Uterus (tissue), 4 donors: ENCODE measurements around the gene MIEF1. TPM values are rescaled to one million over a fixed set of nuclear protein-coding genes. Genes with fewer than 3 reads are reported as not detected.

ENCODE experiments used
- DNase-seq, 2 donors: peaks; one replicate each; pipeline ENCODE4 v3.0.0-alpha.2; 2019 to 2020
- H3K27ac ChIP-seq, 2 donors: fragments of 200-600 bp; sonication (generic); 1 replicate in 1 of 2; 2 replicates in 1 of 2; pipeline ENCODE4 v1.5.1; 2016 to 2018
- H3K27me3 ChIP-seq, 2 donors: fragments of 200-600 bp; sonication (generic); one replicate each; pipeline ENCODE4 v1.5.1; 2018 to 2019; ENCODE audit warnings: control low read depth in 1 of 2
- H3K36me3 ChIP-seq, 2 donors: fragments of 200-600 bp; sonication (generic); one replicate each; pipeline ENCODE4 v1.5.1; 2019; ENCODE audit warnings: control low read depth in 1 of 2
- H3K4me1 ChIP-seq, 2 donors: fragments of 200-600 bp; sonication (generic); one replicate each; pipeline ENCODE4 v1.5.1; 2018 to 2019; ENCODE audit warnings: control low read depth in 1 of 2
- H3K4me3 ChIP-seq, 2 donors: fragments of 200-600 bp; sonication (generic); 1 replicate in 1 of 2; 2 replicates in 1 of 2; pipeline ENCODE4 v1.5.1; 2018 to 2019; ENCODE audit warnings: mild to moderate bottlenecking in 1 of 2
- H3K9me3 ChIP-seq, 2 donors: fragments of 200-600 bp; sonication (generic); one replicate each; pipeline ENCODE4 v1.5.1; 2019; ENCODE audit warnings: control low read depth in 1 of 2
- POLR2A ChIP-seq, 2 donors: fragments of 450-650 bp; IDR thresholded peaks; one replicate each; pipeline ENCODE4 v1.6.1; 2016; ENCODE audit warnings: antibody characterized with exemption in 2 of 2, mild to moderate bottlenecking in 1 of 2, moderate library complexity in 1 of 2
- intact Hi-C: fragments of 100-400 bp; cut with DNase I; formaldehyde crosslinking; loops from one replicate; pipeline ENCODE4 v1.15.1; 2023; ENCODE audit warnings: low total_unique reads
- total RNA-seq, 4 donors: library from RNA; depleted of rRNA in 3 of 4; stranded (reverse); fragments of >200 nt in 3 of 4; gene quantifications; one replicate each; pipeline versions ENCODE4 v1.1.0 to v1.2.4, GENCODE V29; 2014 to 2023
- TF ChIP-seq, protein P1 (sequence below), 4 experiments: fragments of 200-600 bp in 2 of 4; fragments of 450-650 bp in 2 of 4; sonication (generic) in 2 of 4; IDR thresholded peaks; one replicate each; pipeline ENCODE4 v1.5.1; 2016 to 2019; ENCODE audit warnings: antibody characterized with exemption in 4 of 4, mild to moderate bottlenecking in 2 of 4, moderate library complexity in 1 of 4
- donor health status: DM: yes; HTN: yes; CAD: no.

Gene MIEF1
- total RNA-seq, 4 donors from 2014 or later, result 6.9 to 23.3 (median 20.6) TPM

DNA sequence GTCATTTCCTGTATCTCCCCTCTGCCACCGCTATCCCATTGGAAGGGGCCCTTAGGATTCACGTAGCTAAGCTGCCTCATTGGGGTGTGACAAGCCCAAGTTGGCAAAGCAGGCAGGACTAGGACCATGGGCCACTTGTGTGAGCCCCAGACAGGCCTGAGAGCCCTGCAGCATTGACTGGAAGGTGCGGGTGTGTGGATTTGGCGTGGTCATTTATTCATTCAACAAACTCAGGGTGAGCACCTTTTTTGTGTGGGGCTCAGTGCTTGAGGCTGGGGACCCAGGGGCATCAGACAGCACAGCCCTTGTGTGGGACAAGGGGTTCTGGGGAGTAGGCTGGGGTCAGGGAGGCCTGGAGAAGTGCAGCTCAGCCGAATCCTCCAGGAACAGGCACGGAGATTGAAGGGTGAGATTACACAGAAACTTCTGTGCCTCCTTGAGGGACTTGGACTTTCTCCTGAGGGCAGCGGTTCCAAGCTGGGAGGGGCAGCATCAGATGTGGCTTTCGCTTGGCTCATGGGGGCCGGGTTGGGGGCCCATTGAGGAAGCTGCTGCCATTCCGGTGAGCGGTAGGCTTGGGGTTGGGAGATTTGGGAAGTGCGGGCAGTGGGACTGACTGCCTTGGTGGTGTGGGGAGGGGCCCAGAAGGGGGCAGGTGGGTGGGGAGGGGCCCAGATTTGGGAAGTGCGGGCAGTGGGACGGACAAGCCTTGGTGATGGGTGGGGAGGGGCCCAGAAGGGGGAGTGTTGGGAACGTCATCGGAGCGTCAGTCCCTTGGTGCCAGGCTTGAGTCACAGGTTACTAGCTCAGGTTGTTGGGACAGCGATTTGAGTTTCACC is 33.4 kb upstream of the MIEF1 start:
- H3K36me3 ChIP-seq, result no peaks in the 10 kb centered on the region
- H3K27ac ChIP-seq, result no peak overlapping the region
- no peak for DNase-seq
- TF ChIP-seq, protein P1, sequence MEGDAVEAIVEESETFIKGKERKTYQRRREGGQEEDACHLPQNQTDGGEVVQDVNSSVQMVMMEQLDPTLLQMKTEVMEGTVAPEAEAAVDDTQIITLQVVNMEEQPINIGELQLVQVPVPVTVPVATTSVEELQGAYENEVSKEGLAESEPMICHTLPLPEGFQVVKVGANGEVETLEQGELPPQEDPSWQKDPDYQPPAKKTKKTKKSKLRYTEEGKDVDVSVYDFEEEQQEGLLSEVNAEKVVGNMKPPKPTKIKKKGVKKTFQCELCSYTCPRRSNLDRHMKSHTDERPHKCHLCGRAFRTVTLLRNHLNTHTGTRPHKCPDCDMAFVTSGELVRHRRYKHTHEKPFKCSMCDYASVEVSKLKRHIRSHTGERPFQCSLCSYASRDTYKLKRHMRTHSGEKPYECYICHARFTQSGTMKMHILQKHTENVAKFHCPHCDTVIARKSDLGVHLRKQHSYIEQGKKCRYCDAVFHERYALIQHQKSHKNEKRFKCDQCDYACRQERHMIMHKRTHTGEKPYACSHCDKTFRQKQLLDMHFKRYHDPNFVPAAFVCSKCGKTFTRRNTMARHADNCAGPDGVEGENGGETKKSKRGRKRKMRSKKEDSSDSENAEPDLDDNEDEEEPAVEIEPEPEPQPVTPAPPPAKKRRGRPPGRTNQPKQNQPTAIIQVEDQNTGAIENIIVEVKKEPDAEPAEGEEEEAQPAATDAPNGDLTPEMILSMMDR (IDR thresholded peaks at IDR 0.05), result no peak
- no peak for TF ChIP-seq POLR2A (IDR thresholded peaks at IDR 0.05)
- H3K4me3 ChIP-seq, result no peak overlapping the region
- no peaks in the 10 kb centered on the region for H3K4me1 ChIP-seq
- no peaks in the 10 kb centered on the region for H3K27me3 ChIP-seq
- intact Hi-C loops, result no loop called here
- no peaks in the 10 kb centered on the region for H3K9me3 ChIP-seq

DNA sequence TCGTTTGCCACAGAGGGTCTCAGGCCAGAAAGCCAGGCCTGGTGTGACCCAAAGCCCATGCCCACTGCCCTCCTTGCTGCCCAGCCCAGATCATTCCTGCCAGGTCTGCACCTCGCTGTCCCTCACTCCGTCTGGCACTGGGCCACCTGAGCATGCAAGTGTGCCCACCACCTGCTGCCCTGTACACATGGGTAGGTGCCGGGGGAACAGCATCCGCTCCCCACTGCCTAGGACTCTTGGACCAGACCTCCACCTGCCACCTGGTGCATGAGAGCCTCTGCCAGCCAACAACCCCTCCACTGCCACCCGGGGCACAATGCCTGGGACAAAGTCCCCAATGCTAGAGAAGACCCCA is 32.8 kb upstream of the MIEF1 start:
- H3K27ac ChIP-seq, result no peak overlapping the region
- intact Hi-C loops, result no loop called here

DNA sequence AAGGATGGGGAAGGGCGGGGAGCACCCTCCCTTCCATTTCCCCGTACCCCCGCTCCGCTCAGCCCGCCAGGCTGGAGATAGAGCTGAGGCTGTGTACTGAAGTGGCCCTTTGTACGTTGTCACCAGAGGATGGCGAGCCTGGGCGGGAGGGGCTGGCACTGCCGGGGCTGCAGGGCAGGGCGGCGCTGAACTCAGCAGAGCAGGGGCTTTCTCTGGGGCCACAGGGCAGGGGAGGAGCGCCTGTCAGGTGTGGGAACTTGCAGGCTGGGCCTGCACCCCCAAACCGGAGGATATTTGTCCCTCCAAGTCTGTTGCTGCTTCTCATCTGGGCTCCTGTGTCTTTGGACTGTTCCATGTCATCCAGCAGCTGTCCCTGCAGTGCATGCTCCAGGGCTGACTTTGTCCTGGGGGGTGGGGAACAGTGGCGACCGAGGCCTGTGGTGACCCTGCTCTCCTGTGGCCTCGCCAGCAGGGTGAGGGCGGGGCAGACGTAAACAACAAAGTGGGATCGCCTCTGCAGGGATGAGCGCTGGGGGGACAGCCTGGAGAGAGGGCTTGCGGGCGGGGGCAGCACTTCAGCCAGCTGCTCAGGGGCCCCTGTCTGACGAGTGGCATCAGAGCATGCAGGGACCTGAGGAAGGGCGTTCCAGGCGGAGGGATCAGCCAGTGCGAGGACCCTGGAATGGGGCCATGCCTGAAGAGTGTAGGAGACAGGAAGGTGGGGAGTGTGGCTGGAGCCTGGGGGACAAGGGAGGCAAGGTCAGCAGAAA is 32.2 kb upstream of the MIEF1 start:
- TF ChIP-seq POLR2A (IDR thresholded peaks at IDR 0.05), result no peak
- TF ChIP-seq, protein P1 (IDR thresholded peaks at IDR 0.05), result no peak
- no peaks in the 10 kb centered on the region for H3K4me1 ChIP-seq

More for the DNA sequence above, 32.8 kb upstream of the MIEF1 start:
- TF ChIP-seq, protein P1 (IDR thresholded peaks at IDR 0.05), result no peak
- no peak for TF ChIP-seq POLR2A (IDR thresholded peaks at IDR 0.05)
- H3K4me1 ChIP-seq, result no peaks in the 10 kb centered on the region
- no peaks in the 10 kb centered on the region for H3K27me3 ChIP-seq
- H3K4me3 ChIP-seq, result no peak overlapping the region
- DNase-seq, result no peak
- no peaks in the 10 kb centered on the region for H3K36me3 ChIP-seq
- H3K9me3 ChIP-seq, result no peaks in the 10 kb centered on the region

DNA sequence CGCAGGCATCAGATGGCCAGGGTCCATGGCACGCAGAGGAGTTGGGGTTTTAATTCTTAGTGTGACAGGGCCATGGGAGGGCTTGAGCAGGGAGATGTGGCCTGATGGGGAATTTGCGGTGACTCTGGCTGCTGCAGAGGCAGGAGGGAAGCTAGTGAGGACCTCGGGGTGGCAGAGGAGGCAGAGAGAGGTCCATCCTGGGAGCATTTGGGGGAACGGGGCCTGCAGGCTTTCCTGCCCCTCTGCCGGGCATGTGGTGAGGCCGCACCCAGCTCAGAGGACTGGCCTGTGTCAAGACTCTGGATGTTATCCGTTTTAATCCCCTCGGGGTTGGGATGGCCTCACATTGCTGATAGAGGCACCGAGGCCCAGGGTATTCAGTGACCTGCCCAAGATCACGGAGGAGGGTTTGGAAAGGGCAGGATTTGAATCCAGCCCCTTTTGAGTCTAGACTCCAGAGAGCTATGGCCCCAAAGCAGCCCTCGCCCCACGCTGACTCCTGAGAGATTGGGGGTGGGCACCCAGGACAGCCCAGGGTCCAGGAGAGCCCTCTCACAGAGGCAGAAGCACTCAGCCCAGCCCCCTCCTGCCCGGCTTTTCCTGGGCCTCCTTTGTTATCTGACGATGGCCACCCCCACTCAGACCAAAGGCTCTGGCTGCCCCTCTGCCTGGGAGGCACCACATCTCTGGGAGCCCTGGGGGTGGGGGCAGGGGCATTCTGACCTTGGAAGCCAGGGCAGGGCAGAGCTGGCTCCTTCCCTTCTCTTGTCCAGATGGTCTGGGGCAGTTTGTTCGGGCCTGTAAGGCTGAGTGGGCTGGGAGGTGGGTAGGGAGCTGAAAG is 31.4 kb upstream of the MIEF1 start:
- no peaks in the 10 kb centered on the region for H3K9me3 ChIP-seq
- no peaks in the 10 kb centered on the region for H3K4me1 ChIP-seq
- H3K36me3 ChIP-seq, result no peaks in the 10 kb centered on the region
- intact Hi-C loops, result no loop called here
- no peak overlapping the region for H3K4me3 ChIP-seq
- H3K27ac ChIP-seq, result peak overlapping the region; percentile 24 to 50
- DNase-seq, result no peak
- no peak for TF ChIP-seq POLR2A (IDR thresholded peaks at IDR 0.05)
- TF ChIP-seq, protein P1 (IDR thresholded peaks at IDR 0.05), result no peak
- H3K27me3 ChIP-seq, result no peaks in the 10 kb centered on the region

More for the DNA sequence above, 32.2 kb upstream of the MIEF1 start:
- no peaks in the 10 kb centered on the region for H3K36me3 ChIP-seq
- no peaks in the 10 kb centered on the region for H3K9me3 ChIP-seq
- no peak for DNase-seq
- H3K27ac ChIP-seq, result no peak overlapping the region
- intact Hi-C loops, result no loop called here
- no peaks in the 10 kb centered on the region for H3K27me3 ChIP-seq
- H3K4me3 ChIP-seq, result no peak overlapping the region
